ENCODE results near the gene SGK1. TPM values are rescaled to one million over a fixed set of nuclear protein-coding genes. Genes with fewer than 3 reads are reported as not detected.
A peak's percentile ranks its signal among the peaks of the same experiment; 100 is the strongest.
"Not testable (repeated sequence)": the region's sequence is repeated elsewhere in the genome, so short reads cannot be mapped to it uniquely, and the experiment has no call there.

The SGK1 gene
- total RNA-seq, 4 donors from 2014 or later, result 379 to 684 (median 450) TPM

DNA sequence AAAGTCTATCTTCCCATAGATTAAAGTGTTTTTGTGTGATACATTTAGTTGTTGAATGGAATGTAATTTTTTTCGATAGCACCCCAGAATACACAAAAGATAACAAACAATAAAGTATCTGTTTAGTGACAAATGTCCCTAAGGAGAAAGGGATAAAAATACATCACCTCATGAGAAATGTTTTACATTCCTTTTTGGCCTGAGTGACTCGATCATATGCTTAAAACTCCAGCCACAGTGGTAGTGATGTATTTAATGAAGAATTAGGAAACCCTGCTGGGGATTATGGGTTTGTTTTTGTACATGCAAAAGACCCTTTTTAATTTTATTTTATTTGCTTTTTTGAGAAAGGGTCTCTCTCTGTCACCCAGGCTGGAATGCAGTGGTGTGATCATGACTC, 4.3 kb upstream of the SGK1 start:
- peaks cover 10% of the 10 kb centered on the region for H3K4me1 ChIP-seq
- no peak overlapping the region for H3K27ac ChIP-seq
- H3K9me3 ChIP-seq, result peaks cover 7% of the 10 kb centered on the region
- no peaks in the 10 kb centered on the region for H3K36me3 ChIP-seq
- peaks cover 4% of the 10 kb centered on the region for H3K27me3 ChIP-seq
- TF ChIP-seq EP300 (IDR thresholded peaks at IDR 0.05) (no peak), POLR2A (IDR thresholded peaks at IDR 0.05) (no peak), POLR2AphosphoS5 (IDR thresholded peaks at IDR 0.05) (no peak)
- TF ChIP-seq, protein P1, sequence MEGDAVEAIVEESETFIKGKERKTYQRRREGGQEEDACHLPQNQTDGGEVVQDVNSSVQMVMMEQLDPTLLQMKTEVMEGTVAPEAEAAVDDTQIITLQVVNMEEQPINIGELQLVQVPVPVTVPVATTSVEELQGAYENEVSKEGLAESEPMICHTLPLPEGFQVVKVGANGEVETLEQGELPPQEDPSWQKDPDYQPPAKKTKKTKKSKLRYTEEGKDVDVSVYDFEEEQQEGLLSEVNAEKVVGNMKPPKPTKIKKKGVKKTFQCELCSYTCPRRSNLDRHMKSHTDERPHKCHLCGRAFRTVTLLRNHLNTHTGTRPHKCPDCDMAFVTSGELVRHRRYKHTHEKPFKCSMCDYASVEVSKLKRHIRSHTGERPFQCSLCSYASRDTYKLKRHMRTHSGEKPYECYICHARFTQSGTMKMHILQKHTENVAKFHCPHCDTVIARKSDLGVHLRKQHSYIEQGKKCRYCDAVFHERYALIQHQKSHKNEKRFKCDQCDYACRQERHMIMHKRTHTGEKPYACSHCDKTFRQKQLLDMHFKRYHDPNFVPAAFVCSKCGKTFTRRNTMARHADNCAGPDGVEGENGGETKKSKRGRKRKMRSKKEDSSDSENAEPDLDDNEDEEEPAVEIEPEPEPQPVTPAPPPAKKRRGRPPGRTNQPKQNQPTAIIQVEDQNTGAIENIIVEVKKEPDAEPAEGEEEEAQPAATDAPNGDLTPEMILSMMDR (IDR thresholded peaks at IDR 0.05), result no peak
- WGBS, result 79% methylated on average over 2 of the region's 2 CpGs
- H3K4me3 ChIP-seq, result no peak overlapping the region
- no peak for DNase-seq (ENCODE audit: low spot score in 2 of 2)

DNA sequence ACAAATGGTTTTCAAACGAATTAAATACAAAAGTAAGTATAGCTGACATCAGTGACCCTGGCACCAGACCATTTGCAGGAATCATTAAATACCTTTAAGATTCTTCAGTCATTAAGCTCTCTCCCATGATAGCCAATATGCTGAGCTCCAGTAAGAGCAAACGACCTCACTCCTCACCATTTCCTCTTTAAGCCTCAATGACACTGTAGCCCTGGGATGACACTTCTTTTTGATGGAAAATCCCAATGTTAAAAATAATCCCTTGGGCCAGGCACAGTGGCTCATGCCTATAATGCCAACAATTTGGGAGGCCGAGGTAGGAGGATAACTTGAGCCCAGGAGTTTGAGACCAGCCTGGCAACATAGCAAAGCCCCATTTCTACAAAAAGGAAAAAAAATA, 3.3 kb upstream of the SGK1 start:
- Histone ChIP-seq H3K4me1 (peaks cover 11% of the 10 kb centered on the region), H3K36me3 (no peaks in the 10 kb centered on the region), H3K4me3 (no peak overlapping the region), H3K9me3 (peaks cover 7% of the 10 kb centered on the region), H3K27ac (no peak overlapping the region), H3K27me3 (peaks cover 4% of the 10 kb centered on the region)
- TF ChIP-seq POLR2A (IDR thresholded peaks at IDR 0.05), result no peak
- no peak for TF ChIP-seq POLR2AphosphoS5 (IDR thresholded peaks at IDR 0.05)
- no peak for TF ChIP-seq EP300 (IDR thresholded peaks at IDR 0.05)
- TF ChIP-seq, protein P1 (IDR thresholded peaks at IDR 0.05), result no peak
- DNase-seq (ENCODE audit: low spot score in 2 of 2), result no peak
- WGBS, result 89% methylated on average over 3 of the region's 3 CpGs

DNA sequence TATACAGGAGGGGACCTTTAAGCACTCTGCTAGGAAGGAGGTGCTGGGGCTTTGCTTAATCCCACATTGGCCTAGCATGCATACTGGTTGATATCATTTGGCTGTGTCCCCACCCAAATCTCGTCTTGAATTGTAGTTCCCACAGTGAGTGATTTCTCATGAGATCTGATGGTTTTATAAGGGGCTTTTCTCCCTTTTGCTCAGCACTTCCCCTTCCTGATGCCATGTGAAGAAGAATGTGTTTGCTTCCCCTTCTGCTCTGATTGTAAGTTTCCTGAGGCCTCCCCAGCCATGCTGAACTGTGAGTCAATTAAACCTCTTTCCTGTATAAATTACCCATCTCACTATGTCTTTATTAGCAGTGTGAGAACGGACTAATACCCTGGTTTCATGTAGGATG, 1.8 kb upstream of the SGK1 start:
- H3K9me3 ChIP-seq; H3K4me3 ChIP-seq; H3K36me3 ChIP-seq; H3K27me3 ChIP-seq; H3K27ac ChIP-seq; DNase-seq (ENCODE audit: low spot score in 2 of 2): not testable (repeated sequence)
- WGBS, result 90% methylated on average over 2 of the region's 2 CpGs
- peaks cover 11% of the 10 kb centered on the region for H3K4me1 ChIP-seq

DNA sequence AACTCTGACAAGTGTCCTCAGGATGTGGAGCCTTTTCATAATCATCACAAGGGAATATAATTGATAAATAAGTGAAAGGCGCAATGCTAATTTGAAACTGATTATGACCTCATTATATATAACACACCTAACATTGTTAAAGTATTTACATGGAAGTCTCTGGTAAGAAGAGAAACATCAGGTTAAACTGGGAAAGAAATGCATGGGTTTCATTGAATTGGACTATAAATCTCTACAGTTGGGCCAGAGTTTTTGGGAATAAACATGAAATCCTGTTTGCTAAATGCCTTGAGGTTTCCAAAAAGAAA, 1.0 kb upstream of the SGK1 start:
- Histone ChIP-seq H3K27ac (no peak overlapping the region), H3K4me3 (no peak overlapping the region), H3K27me3 (peaks cover 4% of the 10 kb centered on the region), H3K4me1 (peaks cover 11% of the 10 kb centered on the region), H3K9me3 (no peaks in the 10 kb centered on the region), H3K36me3 (no peaks in the 10 kb centered on the region)
- 96% methylated on average over 1 of the region's 1 CpG for WGBS
- DNase-seq (ENCODE audit: low spot score in 2 of 2), result no peak
- TF ChIP-seq POLR2A (IDR thresholded peaks at IDR 0.05) (no peak), POLR2AphosphoS5 (IDR thresholded peaks at IDR 0.05) (no peak), EP300 (IDR thresholded peaks at IDR 0.05) (no peak)
- TF ChIP-seq, protein P1 (IDR thresholded peaks at IDR 0.05), result no peak

DNA sequence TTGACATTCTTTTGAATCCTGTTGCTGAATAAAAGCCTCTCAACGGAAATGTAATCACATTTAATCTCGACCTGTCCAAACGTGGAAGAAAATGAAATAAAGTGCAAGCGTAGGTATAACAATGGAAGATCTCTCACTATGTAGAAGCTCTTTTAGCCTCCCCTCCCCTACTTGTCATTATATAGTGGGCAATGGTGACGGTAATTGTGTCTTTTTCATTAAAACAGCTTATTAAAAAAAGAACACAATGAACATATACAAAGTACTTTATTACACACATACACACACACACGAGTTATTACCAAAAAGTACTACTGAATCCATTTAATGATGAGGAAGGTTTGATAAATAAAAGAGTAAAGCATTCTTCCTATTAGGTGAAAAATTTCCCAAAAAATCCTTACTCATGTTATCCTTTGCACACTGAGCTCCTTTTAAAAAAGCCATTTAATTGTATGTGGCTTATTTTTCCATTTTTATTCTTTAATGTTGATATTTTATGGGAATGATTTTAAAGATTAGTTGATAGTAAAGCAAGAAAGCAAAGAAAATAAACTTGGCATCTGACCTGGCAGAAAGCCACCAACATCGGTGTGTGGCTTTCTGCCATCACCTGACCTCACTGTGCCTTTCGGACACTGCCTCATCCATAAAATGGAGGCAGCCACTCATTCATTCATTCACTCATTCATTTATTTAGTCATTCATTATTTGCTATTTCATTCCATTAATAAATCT, 493 bp upstream of the SGK1 start:
- TF ChIP-seq EP300 (IDR thresholded peaks at IDR 0.05) (no peak), POLR2A (IDR thresholded peaks at IDR 0.05) (no peak), POLR2AphosphoS5 (IDR thresholded peaks at IDR 0.05) (no peak)
- TF ChIP-seq, protein P1 (IDR thresholded peaks at IDR 0.05), result no peak
- H3K27me3 ChIP-seq, result peaks cover 4% of the 10 kb centered on the region
- 28% methylated on average over 8 of the region's 8 CpGs for WGBS
- H3K36me3 ChIP-seq, result no peaks in the 10 kb centered on the region
- peaks cover 11% of the 10 kb centered on the region for H3K4me1 ChIP-seq
- no peak overlapping the region for H3K27ac ChIP-seq
- no peak for DNase-seq (ENCODE audit: low spot score in 2 of 2)
- no peaks in the 10 kb centered on the region for H3K9me3 ChIP-seq
- peak overlapping the region; percentile 54 for H3K4me3 ChIP-seq

All from suprapubic skin (tissue), 4 donors.